Loucy (cell line): Measurements from ENCODE around the gene RMND5A.

Experiments used
- H2AFZ ChIP-seq: fragments of 200-600 bp; sonication (generic); 2 replicates; pipeline ENCODE4 v1.6.0; 2016; ENCODE audit warnings: antibody characterized with exemption, mild to moderate bottlenecking, low read length, moderate library complexity
- H3F3A ChIP-seq: fragments of 200-600 bp; 2 replicates; pipeline ENCODE4 v1.6.0; 2016; ENCODE audit warnings: antibody characterized with exemption, low read depth, mild to moderate bottlenecking
- H3K27me3 ChIP-seq: fragments of 200-600 bp; sonication (generic); 2 replicates; pipeline ENCODE4 v1.6.1; 2014; ENCODE audit warnings: low read length, mild to moderate bottlenecking; ENCODE audit not compliant: insufficient read depth, poor library complexity, severe bottlenecking
- H3K36me3 ChIP-seq: fragments of 200-600 bp; sonication (generic); 2 replicates; pipeline ENCODE4 v1.6.1; 2016; ENCODE audit warnings: low read length; ENCODE audit not compliant: insufficient read depth
- H3K4me1 ChIP-seq: fragments of 200-600 bp; sonication (generic); 2 replicates; pipeline ENCODE4 v1.5.1; 2014; ENCODE audit warnings: low read length, mild to moderate bottlenecking; ENCODE audit not compliant: insufficient read depth, poor library complexity, severe bottlenecking
- H3K4me2 ChIP-seq: fragments of 200-600 bp; sonication (generic); 2 replicates; pipeline ENCODE4 v1.6.0; 2014; ENCODE audit warnings: antibody characterized with exemption, low read length, low read depth, mild to moderate bottlenecking; ENCODE audit not compliant: poor library complexity, severe bottlenecking
- H3K4me3 ChIP-seq: fragments of 200-600 bp; sonication (generic); 2 replicates; pipeline ENCODE4 v1.5.1; 2014; ENCODE audit warnings: low read length, mild to moderate bottlenecking, mixed read lengths; ENCODE audit not compliant: poor library complexity, severe bottlenecking
- H3K79me2 ChIP-seq: fragments of 200-600 bp; sonication (generic); 2 replicates; pipeline ENCODE4 v1.6.1; 2014; ENCODE audit warnings: low read length; ENCODE audit not compliant: insufficient read depth
- H3K9ac ChIP-seq: fragments of 200-600 bp; sonication (generic); 2 replicates; pipeline ENCODE4 v1.6.0; 2014; ENCODE audit warnings: mild to moderate bottlenecking, low read depth, low read length, moderate library complexity; ENCODE audit not compliant: poor library complexity, severe bottlenecking
- H3K9me2 ChIP-seq: fragments of 200-600 bp; sonication (generic); replicated peaks from 2 replicates; pipeline ENCODE4 v1.6.1; 2016; ENCODE audit warnings: low read depth, low read length, mixed read lengths
- H3K9me3 ChIP-seq: fragments of 200-600 bp; sonication (generic); 2 replicates; pipeline ENCODE4 v1.6.1; 2014; ENCODE audit warnings: mild to moderate bottlenecking, antibody characterized with exemption, low read length, low read depth; ENCODE audit not compliant: insufficient read depth
- H4K20me1 ChIP-seq: fragments of 200-600 bp; sonication (generic); 2 replicates; pipeline ENCODE4 v1.6.0; 2014; ENCODE audit warnings: antibody characterized with exemption, low read length, mild to moderate bottlenecking; ENCODE audit not compliant: insufficient read depth, poor library complexity, severe bottlenecking
- CTCF ChIP-seq: fragments of 200-600 bp; sonication (generic); conservative IDR thresholded peaks from 2 replicates; pipeline ENCODE4 v1.5.1; 2014; ENCODE audit warnings: mild to moderate bottlenecking, antibody characterized with exemption, low read length
- EZH2phosphoT487 ChIP-seq: fragments of 200-600 bp; IDR thresholded peaks from 2 replicates; pipeline ENCODE4 v1.6.1; 2018; ENCODE audit warnings: antibody characterized with exemption, mild to moderate bottlenecking, moderate library complexity, borderline replicate concordance

RMND5A gene

DNA sequence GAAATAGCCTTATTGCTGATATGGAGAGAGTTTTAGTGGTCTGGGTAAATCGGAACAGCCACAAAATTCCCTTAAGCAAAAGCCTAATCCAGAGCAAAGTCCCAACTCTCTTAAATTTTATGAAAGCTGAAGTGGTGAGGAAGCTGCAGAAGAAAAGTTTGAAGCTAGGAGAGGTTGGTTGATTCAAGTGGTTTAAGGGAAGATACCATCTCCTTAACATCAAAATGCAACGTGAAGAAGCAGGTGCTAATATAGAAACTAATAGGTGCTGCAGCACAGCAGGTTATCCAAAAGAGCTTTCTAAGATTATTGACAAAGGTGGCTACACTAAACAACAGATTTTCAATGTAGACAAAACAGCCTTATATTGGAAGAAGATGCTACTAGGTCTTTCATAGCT is 98.9 kb downstream of the RMND5A start:
- H3K4me1 ChIP-seq, result no peaks in the 10 kb centered on the region
- TF ChIP-seq EZH2phosphoT487 (no peak), CTCF (no peak)
- no peaks in the 10 kb centered on the region for H3K79me2 ChIP-seq
- H2AFZ ChIP-seq, result no peak overlapping the region
- H3K9ac ChIP-seq, result no peak overlapping the region
- H3F3A ChIP-seq, result no peaks in the 10 kb centered on the region
- H3K36me3 ChIP-seq, result no peaks in the 10 kb centered on the region
- H4K20me1 ChIP-seq, result no peaks in the 10 kb centered on the region
- no peaks in the 10 kb centered on the region for H3K9me3 ChIP-seq
- no peak overlapping the region for H3K4me3 ChIP-seq
- H3K9me2 ChIP-seq, result no peaks in the 10 kb centered on the region
- H3K4me2 ChIP-seq, result no peak overlapping the region
- no peaks in the 10 kb centered on the region for H3K27me3 ChIP-seq

- no peak overlapping the region for H3K4me2 ChIP-seq
Measured at GRCh38 chr2:86821306-86821705, 101.2 kb downstream of the RMND5A start.

DNA sequence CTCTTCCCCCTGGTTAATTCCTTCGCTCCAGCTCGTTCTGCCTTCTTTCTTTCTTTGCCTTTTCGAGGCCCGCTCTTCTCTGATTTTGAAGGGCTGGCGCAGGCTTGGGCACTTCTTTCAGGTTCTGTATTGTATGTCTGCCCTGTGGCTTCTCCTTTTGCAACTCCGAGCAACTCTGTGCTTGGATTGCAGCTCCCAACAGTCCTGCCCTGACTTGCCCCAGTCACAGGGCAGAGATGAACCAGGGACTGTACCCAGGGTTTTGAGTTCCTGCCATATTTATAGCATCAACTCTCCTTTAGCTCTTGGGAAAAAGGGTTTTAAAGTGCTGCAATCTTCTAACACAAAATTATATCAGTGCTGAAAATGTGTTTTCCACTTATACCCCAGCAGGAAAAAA is 101.8 kb downstream of the RMND5A start:
- Histone ChIP-seq H3K4me1 (peaks cover 17% of the 10 kb centered on the region), H4K20me1 (no peaks in the 10 kb centered on the region), H3K9ac (no peak overlapping the region), H3K27me3 (no peaks in the 10 kb centered on the region), H2AFZ (no peak overlapping the region), H3K9me2 (no peaks in the 10 kb centered on the region), H3K79me2 (no peaks in the 10 kb centered on the region), H3K4me2 (no peak overlapping the region), H3F3A (no peaks in the 10 kb centered on the region), H3K9me3 (no peaks in the 10 kb centered on the region), H3K36me3 (no peaks in the 10 kb centered on the region), H3K4me3 (no peak overlapping the region)
- no peak for TF ChIP-seq CTCF
- TF ChIP-seq EZH2phosphoT487, result no peak

More at GRCh38 chr2:86821306-86821705, 101.2 kb downstream of the RMND5A start:
- Histone ChIP-seq H3K9ac (no peak overlapping the region), H3K9me2 (no peaks in the 10 kb centered on the region), H4K20me1 (no peaks in the 10 kb centered on the region), H3K4me3 (no peak overlapping the region), H3K9me3 (no peaks in the 10 kb centered on the region), H3K4me1 (peaks cover 14% of the 10 kb centered on the region), H3K36me3 (no peaks in the 10 kb centered on the region), H3K27me3 (no peaks in the 10 kb centered on the region), H2AFZ (no peak overlapping the region), H3F3A (no peaks in the 10 kb centered on the region), H3K79me2 (no peaks in the 10 kb centered on the region)
- TF ChIP-seq EZH2phosphoT487 (no peak), CTCF (no peak)
